Brain microvascular endothelial cell (primary cell): ENCODE data around the gene ANKS3.

Experiments
- DNase-seq: peaks from one replicate; pipeline ENCODE4 v3.0.0-alpha.2; 2020
- H3K27ac ChIP-seq: fragments of 250-450 bp; sonication (Bioruptor Pico); 2 replicates; pipeline ENCODE4 v1.5.1; 2020; ENCODE audit warnings: mild to moderate bottlenecking, moderate library complexity
- H3K27me3 ChIP-seq: fragments of 250-450 bp; sonication (Bioruptor Pico); replicated peaks from 2 replicates; pipeline ENCODE4 v1.5.1; 2020; ENCODE audit warnings: mild to moderate bottlenecking
- H3K36me3 ChIP-seq: fragments of 250-450 bp; sonication (Bioruptor Pico); replicated peaks from 2 replicates; pipeline ENCODE4 v1.5.1; 2020; ENCODE audit warnings: mild to moderate bottlenecking
- H3K4me3 ChIP-seq: 2 replicates; pipeline ENCODE4 v1.5.1; 2011; ENCODE audit warnings: low read depth, mild to moderate bottlenecking, control low read depth, low read length, moderate library complexity
- in situ Hi-C: cut with HindIII; loops from 2 replicates; pipeline ENCODE4 v1.10.0; 2017; ENCODE audit warnings: low sequenced_read_pairs, low pct_ligation_motif_present
- TF ChIP-seq, protein P1 (sequence below): IDR thresholded peaks from 2 replicates; pipeline ENCODE4 v1.5.1; 2011; ENCODE audit warnings: low read depth, mild to moderate bottlenecking, moderate library complexity, low read length, control low read depth, inconsistent platforms; ENCODE audit errors: missing control alignments

Gene ANKS3

DNA sequence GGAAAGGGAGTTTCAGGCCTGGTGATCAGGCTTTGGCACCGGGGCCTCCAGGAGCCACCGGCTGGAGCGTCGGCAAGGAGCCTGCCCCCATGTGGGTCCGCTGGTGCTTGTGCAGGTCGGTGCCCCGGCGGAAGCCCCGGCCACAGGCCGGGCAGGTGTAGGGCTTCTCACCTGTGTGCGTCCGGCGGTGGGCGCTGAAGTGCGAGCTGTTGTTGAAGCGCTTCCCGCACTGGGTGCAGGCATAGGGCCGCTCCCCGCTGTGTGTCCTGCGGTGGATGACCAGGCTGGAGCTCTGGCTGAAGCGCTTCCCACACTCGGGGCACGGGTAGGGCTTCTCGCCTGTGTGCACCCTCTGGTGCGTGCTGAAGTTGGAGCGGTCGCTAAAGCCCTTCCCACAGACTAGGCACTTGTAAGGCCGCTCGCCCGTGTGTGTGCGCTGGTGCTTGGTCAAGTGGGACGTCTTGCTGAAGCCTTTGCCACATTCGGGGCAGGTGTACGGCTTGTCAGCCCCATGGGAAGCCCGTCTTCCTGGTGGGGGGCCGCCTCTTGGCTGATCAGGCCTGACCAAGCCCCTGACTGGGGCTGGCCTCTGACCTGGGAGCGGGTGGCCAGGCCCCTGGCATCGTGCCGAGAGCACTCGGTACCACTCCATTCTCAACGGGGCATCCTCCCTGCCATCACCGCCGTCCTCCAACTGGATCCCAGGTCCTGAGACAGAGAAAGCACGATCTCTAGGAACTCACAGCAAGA is 18.5 kb upstream of the ANKS3 start:
- Histone ChIP-seq H3K4me3 (no peak overlapping the region), H3K27ac (no peak overlapping the region), H3K27me3 (no peaks in the 10 kb centered on the region), H3K36me3 (peaks cover 37% of the 10 kb centered on the region)
- in situ Hi-C loops, result no loop called here
- TF ChIP-seq, protein P1, sequence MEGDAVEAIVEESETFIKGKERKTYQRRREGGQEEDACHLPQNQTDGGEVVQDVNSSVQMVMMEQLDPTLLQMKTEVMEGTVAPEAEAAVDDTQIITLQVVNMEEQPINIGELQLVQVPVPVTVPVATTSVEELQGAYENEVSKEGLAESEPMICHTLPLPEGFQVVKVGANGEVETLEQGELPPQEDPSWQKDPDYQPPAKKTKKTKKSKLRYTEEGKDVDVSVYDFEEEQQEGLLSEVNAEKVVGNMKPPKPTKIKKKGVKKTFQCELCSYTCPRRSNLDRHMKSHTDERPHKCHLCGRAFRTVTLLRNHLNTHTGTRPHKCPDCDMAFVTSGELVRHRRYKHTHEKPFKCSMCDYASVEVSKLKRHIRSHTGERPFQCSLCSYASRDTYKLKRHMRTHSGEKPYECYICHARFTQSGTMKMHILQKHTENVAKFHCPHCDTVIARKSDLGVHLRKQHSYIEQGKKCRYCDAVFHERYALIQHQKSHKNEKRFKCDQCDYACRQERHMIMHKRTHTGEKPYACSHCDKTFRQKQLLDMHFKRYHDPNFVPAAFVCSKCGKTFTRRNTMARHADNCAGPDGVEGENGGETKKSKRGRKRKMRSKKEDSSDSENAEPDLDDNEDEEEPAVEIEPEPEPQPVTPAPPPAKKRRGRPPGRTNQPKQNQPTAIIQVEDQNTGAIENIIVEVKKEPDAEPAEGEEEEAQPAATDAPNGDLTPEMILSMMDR, result no peak
- DNase-seq, result no peak

DNA sequence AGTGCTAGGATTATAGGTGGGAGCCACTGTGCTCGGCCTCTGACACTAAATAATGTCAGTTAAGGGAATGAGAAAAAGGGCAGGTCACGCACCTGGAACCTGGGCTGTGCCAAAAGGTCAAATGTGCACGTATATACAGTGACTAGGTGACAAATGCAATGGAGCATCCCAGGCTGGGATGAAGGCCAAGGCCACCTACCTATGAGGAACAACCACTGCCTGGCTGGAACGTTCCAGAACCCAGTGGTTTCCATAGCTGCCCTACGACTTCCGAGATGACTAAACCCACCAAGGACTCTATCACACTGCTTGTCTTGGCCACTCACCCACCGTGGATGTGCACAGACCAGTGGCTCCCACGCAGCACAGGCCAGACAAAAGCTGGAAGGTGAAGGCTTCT is 16.8 kb upstream of the ANKS3 start:
- in situ Hi-C loops, result no loop called here

DNA sequence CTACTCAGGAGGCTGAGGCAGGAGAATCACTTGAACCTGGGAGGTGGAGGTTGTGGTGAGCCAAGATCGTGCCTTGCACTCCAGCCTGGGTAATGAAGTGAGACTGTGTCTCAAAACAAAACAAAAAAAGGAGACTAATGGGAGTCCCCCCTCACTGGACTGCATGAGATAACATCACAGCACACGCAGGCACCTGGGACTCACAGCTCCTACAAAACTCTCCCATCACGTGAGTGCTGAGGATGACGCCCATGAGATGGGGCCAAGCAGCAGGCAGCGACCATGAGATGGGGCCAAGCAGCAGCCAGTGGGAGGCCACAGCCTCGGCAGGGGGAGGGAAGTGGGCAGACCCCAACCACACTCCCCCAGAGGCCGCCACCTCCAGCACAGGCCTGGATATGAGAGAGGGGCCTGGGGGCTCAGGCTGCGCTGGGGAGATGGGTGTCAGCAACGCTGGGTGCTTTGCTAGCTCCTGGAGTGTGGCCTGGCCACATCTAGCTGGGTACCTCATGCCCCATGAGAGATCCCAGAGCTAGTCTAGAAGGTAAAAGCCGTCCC is 15.7 kb upstream of the ANKS3 start:
- DNase-seq, result no peak
- in situ Hi-C loops, result no loop called here
- peaks cover 26% of the 10 kb centered on the region for H3K36me3 ChIP-seq
- H3K27ac ChIP-seq, result no peak overlapping the region
- TF ChIP-seq, protein P1, result no peak
- H3K4me3 ChIP-seq, result no peak overlapping the region
- H3K27me3 ChIP-seq, result no peaks in the 10 kb centered on the region

More for the DNA sequence above, 16.8 kb upstream of the ANKS3 start:
- DNase-seq, result no peak
- H3K36me3 ChIP-seq, result peaks cover 36% of the 10 kb centered on the region
- H3K27ac ChIP-seq, result no peak overlapping the region
- H3K4me3 ChIP-seq, result no peak overlapping the region
- TF ChIP-seq, protein P1, result no peak
- H3K27me3 ChIP-seq, result no peaks in the 10 kb centered on the region

DNA sequence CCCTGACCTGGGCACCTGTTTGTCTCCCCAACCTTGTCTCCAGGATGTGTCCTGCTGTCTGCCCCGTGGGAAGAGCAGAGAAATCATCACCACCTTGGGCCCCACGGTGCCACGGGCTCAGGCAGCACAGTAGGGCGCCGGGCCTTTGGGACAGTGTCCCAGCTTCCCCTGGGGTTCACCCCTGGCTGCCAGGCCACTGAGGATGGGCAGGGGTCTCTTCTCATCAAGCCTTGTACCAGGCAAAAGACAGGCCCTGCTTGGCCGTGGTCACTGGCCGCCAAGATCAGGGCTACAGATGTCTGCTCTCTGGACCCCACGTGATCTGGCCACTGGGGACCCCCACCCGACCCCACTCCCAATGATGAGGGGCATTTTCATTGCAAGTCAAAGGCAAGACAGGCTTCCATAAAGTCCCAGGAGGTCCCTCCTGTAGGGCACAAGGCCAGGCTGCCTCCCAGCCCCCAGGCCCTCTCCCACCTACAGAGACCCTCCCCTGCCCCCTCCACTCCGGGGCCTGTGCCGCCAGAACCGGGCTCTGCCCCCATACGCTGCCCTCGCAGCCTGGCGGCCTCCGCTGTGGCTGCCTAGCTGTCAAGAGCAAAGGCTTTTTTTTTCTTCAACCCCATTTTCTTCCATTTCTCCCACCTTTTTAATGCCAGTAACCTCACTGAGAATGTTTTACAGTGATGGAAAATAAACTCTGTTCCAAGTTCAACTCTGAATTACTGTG is 14.8 kb upstream of the ANKS3 start:
- in situ Hi-C loops, result no loop called here
- Histone ChIP-seq H3K27ac (no peak overlapping the region), H3K4me3 (no peak overlapping the region), H3K27me3 (no peaks in the 10 kb centered on the region), H3K36me3 (peaks cover 25% of the 10 kb centered on the region)
- TF ChIP-seq, protein P1, result no peak
- no peak for DNase-seq

DNA sequence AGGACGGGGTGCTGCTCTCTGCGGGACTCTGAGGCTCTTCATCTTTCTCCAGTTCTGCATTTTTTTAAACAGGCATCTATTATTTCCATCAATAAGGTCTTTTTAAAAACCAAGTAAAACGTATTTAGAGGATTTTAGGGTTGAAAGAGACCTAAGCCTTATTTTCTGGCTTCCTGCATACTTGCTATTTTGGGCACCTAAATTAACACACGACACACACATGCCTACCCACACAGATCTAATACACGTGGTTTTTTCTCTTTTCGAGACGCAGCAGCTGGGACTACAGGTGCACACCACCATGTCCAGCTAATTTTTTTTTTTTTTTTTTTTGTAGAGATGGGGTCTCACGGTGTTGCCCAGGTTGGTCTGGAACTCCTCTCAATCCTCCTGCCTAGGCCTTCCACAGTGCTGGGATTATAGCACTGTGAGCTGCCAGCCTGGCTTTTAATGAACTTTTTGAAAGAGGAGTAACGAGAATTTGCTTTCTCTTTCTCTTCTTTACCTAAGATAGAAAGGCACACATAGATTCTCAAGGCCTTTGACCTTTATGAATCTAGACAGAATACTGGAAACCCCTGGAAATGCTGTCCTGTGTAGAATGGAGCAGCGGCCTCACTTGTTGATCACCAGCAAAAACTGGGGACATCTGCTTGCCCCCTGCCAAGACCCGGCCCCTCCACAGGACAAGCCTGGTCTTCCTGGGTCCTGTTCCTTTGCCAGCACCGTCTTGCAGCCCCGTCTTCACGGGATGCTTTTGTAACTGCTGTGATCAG is 14.0 kb upstream of the ANKS3 start:
- TF ChIP-seq, protein P1, result no peak
- Histone ChIP-seq H3K36me3 (peaks cover 24% of the 10 kb centered on the region), H3K4me3 (no peak overlapping the region), H3K27me3 (no peaks in the 10 kb centered on the region), H3K27ac (no peak overlapping the region)
- no peak for DNase-seq
- in situ Hi-C loops, result no loop called here
